HS-5 (cell line): Measurements from ENCODE around the gene CEP112.
A peak's percentile ranks its signal among the peaks of the same experiment; 100 is the strongest.
"Not testable (repeated sequence)": the region's sequence is repeated elsewhere in the genome, so short reads cannot be mapped to it uniquely, and the experiment has no call there.

Experiments
- DNase-seq: peaks from one replicate; pipeline ENCODE4 v3.0.0-alpha.2; 2012; ENCODE audit warnings: low read depth

The CEP112 gene

DNA sequence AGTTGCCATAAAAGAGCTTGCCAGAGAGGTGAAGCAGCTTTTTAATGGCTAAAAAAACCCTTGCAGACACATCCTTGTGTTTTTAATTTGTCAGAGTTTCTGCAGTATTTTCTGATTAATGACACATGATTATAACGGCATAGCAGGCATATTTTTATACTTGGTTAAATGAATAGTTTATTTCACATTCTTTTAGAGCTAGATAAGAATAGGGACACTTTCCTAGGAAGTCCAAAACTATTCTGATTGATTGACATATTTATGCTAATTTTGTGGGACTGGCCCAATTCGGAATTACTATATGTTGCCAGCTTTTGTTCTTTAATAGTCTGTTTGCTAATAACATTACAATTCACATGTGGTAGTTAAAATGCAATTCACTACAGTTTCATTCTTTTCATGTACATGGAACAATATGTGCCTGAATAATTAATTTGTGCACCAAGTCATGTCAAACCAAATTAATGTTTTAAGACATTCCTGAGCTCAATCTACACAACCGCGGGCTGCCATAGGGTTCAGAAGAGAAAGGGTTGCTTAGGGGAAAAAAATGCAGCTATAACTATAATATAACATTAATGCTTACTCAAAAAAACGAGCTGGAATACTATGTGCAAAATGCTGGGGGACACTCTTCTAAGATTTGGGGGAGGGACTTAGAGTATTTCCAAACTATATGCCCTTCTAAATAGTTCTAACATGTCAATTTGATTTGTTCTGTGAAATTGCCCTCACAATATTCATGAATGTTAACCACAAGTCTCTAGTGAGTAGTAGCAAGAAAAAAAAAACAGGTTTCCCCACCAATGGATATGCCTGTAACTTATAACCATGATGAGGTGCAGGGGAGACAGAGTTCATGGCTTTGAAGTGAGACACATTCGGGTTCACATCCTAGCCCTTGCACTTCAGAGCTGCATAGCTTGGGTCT is 305.4 kb downstream of the CEP112 start:
- no peak for DNase-seq

DNA sequence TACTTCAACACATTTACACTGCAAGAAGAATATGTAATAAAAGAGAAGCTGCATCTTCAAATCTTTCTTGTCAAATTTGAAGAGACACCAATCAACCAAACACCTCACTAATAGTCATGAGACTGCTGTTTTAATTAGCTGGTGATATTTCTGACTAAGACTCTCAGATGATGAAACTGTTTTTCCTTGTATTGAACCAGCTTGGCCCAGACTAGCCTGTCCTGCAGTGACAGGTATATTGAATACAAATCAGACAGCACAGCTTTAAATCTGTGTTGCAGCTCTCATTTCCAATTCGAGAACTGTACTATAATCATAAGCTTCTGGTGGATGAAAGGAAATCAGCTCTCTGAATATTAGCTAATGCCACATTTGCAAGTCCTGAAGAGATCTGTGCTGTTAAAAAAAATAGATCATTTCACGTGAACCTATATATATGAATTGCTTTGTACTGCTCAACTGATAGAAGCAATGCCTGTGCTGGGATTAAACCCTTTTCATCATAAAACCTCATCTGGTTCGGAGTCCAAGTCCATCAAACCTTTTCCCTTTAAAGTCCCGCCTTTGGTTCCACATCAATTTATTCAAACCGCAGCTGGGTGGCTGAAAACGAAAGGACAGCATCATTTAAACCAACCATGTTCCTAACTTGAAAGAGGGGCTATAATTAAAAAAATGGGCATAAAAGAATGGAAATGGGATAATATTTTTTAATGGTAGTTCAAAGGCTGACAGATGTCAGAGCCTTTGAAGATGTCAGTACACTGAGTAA is 306.2 kb downstream of the CEP112 start:
- no peak for DNase-seq

DNA sequence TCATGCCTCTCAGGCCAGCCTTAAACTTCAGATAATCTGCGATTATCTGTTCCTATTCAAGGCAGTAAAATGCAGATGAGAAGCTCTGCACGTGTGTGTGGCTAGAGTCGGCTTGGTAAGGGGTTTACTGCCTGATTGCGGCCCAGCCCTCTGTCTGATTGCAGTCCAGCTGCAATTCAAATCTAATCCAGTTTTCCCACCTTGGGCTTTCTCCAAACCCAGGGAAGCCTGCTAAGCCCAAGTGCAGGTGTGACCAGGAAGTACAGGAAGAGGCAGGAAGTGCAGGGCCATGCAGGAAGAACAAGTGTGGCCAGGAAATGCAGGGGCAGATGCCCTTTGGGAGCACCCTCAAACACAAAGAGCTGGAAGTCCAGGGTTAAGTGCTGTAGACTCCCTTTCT is 314.9 kb downstream of the CEP112 start:
- DNase-seq, result no peak

GRCh38 chr17:65868881-65869280 is 323.1 kb downstream of the CEP112 start:
- DNase-seq, result no peak

DNA sequence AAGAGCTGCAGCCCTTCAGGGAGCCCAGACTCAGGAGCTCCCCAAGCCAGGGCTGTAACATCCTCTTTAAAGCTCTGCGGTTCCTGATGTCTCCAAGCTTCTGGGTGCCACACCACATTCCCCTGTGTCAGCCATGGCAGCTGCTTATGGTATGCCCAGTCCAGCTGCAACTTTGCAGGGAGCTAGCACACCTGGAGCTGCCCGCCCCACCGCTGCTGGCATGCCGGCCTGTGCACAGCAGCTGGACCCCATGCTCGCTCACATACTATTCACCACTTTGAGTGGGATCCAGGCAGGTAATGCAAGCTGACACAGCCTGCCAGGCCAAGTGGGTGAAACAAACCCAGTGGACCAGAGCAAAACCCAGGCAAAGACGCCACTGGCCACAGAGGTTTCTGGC is 324.9 kb downstream of the CEP112 start:
- DNase-seq, result no peak

DNA sequence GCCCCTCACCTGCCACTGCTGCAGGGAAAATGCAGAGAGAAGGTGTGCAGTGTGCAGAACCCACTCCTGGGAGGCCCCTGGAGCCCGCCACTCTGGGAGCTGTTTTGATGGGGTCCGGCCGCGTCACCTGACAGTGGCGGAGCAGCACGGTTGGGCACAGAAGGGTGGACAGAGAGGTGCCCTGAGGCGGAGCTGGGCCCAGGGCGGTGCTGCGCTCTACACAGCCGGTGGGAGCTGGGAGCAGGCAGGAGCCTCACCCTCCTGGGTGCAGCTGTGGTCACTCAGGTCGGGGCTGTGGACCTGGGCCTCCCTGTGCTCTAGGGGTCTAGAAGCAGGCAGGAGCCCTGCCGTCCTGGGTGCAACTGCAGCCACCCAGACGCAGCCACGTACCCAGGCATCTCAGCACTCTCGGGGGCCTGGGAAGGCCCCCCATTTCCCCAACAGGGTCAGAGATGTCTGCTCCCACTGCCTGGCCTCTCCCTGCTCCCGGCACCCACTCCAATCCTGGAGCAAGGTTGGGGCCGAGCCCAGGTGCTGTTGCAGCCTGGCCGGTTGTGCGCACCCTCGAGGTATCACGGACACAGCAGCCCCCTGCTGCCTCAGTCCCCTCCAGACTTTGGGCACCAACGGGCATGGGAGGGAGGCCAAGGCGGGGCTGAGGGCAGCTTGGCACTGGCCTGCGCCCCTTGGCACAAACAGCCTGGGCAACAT is 326.1 kb downstream of the CEP112 start:
- no peak for DNase-seq

- DNase-seq, result no peak
Observed at GRCh38 chr17:65864394-65864793, 327.5 kb downstream of the CEP112 start.

- peak; percentile 20 for DNase-seq
Observed at GRCh38 chr17:65857718-65858117, 334.2 kb downstream of the CEP112 start.

DNA sequence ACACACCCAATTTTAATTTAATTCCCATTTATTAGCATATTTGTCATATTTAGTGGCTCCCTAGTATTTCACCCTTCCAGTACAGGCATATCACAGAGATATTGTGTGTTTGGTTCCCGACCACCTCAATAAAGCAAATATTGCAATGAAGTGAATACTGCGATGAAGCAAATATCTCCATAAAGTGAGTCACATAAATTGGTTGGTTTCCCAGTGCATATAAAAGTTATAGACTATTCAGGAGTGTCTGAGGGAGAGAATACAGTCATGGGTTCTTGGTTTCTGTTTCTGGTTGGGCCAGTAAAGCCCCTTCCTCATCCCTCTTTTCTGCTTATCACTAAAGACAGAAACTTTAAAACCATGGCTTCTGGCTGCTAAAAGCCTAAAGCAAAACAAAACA is 335.1 kb downstream of the CEP112 start:
- DNase-seq, result peak; percentile 29

DNA sequence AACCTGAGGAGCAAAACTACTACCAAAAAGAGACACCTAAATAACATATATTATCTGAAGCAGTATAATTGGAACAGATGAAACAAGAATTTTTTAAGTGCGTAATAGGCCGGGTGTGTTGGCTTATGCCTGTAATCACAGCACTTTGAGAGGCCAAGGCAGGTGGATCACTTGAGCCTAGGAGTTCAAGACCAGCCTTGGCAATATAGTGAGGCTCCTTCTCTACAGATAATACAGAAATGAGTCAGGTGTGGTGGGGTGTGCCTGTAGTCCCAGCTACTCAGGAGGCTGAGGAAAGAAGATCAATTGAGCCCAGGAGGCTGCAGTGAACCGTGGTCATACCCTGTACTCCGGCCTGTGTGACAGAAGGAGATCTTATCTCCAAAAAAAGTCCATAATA is 336.3 kb downstream of the CEP112 start:
- no peak for DNase-seq

DNA sequence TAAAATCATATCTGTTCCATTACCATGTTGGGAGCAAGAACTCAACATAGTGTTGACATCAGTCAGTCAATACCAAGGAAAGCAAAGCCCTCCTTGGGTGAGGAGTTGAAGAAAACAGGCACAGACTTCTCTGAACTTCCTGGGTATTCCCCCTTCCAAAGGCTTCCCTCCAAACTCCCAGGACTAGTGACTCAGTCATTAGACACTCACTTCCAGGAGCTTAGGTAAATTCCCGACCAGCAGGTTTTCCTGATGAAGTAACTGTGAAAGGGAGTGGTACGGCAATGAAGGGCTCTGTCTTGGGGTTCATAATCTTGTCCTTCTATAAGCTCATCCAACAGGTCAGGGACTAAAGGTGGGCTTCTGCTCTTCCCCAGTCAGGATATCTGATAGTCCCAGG is 336.7 kb downstream of the CEP112 start:
- DNase-seq, result peak; percentile 31

- DNase-seq, result no peak
Observed at GRCh38 chr17:65853816-65854215, 338.1 kb downstream of the CEP112 start.

GRCh38 chr17:65852911-65853310 is 339.0 kb downstream of the CEP112 start:
- no peak for DNase-seq

DNA sequence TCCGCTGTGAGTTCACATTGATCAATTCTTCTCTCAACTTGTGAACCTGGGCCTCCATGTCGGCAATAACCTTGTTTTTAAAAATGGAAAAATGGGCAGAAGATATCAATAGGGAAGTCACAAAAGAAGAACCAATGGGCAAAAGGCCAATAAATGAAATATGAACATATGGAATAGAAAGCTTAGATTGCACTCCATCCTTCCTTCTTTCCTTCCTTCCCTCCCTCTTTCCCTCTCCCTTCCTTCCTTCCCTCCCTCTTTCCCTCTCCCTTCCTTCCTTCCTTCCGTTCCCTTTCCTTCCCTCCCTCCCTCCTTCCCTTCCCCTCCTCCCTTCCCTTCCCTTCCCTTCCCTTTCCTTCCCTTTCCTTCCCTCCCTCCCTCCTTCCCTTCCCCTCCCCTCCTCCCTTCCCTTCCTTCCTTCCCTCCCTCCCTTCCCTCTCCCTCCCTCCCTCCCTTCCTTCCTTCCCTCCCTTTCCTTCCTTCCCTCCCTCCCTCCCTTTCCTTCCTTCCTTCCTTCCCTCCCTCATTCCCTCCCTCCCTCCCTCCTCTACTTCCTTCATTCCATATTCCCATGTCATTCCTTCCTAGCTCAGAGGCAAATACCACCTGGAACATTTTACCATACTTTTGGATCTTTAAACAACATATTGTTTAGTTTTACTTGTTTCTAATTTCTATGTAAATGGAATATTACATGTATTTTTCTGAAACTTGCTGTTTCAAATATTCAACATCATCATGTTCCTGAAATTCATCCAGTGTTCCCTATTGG is 339.8 kb downstream of the CEP112 start:
- no peak for DNase-seq

GRCh38 chr17:65850486-65850885 is 341.4 kb downstream of the CEP112 start:
- peak; percentile 26 for DNase-seq

DNA sequence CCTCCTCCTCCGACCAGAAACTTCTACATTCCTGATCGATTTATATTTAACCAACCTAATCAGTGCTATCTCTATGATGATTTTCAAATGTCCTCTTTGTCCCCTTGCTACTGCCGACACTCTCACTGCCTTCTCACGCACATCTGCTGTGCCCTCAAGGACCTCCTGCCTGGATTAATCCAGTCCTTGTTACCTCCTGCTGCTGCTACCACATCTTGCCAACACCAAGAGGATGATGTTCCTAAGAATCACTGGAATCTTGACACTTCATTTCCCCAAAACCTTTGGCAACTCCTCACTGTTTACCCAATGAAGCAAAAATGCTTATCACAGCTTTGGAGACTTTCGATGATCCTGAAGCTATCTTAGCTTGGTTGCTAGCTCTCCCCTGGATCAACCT is 343.2 kb downstream of the CEP112 start:
- no peak for DNase-seq

DNA sequence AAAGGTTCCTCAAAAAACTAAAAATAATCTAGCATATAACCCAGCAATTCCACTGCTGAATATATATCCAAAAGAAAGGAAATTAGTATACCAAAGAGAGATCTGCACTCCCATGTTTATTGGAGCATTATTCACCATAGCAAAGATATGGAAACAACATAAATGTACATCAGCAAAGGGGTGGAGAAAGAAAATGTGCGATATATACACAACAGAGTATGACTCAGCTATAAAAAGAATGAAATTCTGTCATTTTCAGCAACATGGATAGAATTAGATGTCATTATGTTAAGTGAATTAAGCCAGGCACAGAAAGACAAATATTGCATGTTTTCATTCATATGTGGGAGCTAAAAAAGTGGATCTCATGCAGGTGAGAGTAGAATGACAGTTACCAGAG is 350.8 kb downstream of the CEP112 start:
- no peak for DNase-seq

- DNase-seq, result not testable (repeated sequence)
Observed at GRCh38 chr17:65837232-65837631, 354.7 kb downstream of the CEP112 start.

- no peak for DNase-seq
Observed at GRCh38 chr17:65833214-65833613, 358.7 kb downstream of the CEP112 start.

DNA sequence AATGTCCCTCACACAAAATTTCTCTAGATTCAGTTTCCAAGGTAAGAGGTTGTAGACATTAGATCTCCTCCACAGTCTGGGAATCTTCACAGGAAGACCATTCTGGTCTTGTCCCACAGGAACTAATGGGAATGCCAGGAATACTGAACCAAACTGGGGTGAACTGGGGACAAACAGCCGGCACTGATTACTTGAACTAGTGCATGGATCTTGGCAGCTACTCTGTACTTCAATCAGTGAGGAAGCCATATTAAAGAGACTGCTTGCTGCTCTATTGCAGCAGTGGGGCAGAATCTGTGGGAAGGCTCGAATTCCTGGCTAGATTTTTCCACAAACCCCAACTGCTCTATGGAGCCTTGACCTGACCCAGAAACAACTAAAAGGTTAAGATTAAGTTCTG is 361.6 kb downstream of the CEP112 start:
- no peak for DNase-seq

DNA sequence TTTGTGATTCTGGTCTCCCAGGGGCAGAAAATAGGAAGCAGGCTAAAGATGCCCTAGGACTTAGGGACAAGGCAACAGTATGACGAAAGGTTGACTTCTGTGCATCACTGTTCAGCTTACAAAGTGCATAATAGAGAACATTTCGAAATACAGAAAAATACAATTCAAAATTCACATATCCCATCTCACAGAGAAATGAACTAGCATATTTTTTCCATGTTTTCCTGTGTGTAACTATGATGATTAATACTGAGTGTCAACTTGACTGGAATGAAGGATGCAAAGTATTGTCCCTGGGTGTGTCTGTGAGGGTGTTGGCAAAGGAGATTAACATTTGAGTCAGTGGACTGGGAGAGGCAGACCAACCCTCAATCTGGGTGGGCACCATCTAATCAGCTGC is 365.4 kb downstream of the CEP112 start:
- DNase-seq, result not testable (repeated sequence)

DNA sequence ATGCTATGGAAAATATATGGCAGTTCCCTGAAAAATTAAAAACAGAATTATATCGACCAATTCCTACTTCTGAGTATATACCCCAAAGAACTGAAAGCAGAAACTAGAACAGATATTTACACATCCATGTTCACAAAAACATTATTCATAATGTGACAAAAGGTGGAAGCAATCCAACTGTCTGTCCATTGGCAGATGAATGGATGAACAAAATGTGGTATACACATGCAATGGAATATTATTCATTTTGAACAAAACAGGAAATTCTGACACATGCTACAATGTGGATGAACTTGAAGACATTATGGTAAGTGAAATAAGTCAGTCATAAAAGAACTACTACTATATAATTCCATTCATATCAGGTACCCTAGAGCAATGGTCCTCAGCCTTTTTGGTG is 367.0 kb downstream of the CEP112 start:
- DNase-seq, result no peak
